Stimulated activated CD4-positive, alpha-beta T cell treated with anti-CD3 and anti-CD28 coated beads, Interleukin-1b, Interleukin-23, amount 100 ng/mL, for 48 hours (primary cell): ENCODE results near the gene TFPI.
"Not testable (repeated sequence)": the region's sequence is repeated elsewhere in the genome, so short reads cannot be mapped to it uniquely, and the experiment has no call there.

Experiments used
- DNase-seq: peaks from one replicate; pipeline ENCODE4 v3.0.0-alpha.2; 2020

The TFPI gene

GRCh38 chr2:187527262-187527661 is 27.0 kb downstream of the TFPI start:
- DNase-seq = no peak

DNA sequence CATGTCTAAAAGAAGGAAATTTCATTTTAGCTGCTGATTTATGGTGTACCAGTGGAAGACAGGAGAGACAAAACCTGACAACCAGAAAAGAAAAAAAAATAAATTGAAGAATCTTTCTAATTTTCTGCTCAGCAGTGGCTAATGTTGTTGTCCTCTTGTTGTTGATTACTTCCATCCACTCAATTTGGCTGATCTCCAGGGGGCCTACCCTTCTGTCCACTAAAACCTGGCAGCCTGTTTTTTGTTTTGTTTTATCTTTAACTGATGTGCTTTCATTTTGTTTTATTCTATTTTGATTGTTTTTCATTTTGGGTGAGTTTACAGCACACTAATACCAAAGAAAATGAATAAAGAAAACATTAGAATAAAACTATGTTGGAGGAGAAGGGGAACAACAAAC is 27.4 kb downstream of the TFPI start:
- DNase-seq = no peak

GRCh38 chr2:187525163-187525900 is 28.9 kb downstream of the TFPI start:
- no peak for DNase-seq

DNA sequence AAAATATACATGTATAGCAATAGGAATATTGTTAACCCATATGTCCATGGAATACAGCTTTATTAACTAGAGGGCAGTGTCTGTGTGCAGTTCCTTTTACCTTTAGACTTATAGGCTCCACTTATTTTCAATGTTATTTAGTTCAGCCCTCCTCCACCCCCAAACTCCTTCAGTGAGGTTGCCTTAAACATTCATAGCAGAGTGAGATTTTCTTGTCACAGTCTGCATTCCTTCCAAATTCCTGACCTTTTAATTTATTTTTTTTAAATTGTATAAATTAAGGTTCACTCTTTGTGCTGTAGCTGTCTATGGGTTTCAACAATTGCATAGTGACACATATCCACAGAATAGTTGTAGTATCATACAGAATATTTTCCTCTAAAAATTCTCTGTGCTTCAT is 30.9 kb downstream of the TFPI start:
- no peak for DNase-seq

DNA sequence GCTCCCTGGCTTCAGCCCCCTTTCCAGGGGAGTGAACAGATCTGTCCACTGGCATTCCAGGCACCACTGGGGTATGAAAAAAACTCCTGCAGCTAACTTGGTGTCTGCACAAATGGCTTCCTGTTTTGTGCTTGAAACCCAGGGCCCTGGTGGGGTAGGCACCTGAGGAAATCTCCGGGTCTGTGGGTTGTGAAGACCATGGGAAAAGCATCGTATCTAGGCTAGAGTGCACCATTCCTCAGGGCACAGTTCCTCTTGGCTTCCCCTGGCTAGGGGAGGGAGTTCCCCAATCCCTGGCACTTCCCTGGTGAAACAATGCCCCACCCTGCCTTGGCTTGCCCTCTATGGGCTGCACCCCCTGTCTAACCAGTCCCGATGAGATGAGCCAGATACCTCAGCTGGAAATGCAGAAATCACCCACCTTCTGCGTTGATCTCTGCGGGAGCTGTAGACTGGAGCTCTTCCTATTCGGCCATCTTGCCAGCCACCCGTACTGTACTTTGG is 34.1 kb downstream of the TFPI start:
- DNase-seq = no peak

DNA sequence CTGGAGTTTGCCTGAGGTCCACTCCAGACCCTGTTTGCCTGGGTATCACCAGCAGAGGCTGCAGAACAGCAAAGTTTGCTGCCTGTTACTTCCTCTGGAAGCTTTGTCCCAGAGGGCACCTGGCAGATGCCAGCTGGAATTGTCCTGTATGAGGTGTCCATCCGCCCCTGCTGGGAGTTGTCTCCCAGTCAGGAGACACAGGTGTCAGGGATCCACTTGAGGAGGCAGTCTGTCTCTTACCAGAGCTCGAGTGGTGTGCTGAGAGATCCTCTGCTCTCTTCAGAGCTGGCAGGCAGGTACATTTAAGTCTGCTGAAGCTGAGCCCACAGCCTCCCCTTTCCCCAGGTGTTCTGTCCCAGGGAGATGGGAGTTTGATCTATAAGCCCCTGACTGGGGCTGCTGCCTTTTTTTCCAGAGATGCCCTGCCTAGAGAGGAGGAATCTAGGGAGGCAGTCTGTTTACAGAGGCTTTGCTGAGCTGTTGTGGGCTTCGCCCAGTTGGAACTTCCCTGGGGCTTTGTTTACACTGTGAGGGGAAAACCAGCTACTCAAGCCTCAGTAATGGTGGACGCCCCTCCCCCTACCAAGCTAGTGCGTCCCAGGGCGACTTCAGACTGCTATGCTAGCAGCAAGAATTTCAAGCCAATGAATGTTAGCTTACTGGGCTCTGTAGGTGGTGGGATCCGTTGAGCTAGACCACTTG is 34.7 kb downstream of the TFPI start:
- no peak for DNase-seq

GRCh38 chr2:187517750-187518361 is 36.4 kb downstream of the TFPI start:
- not testable (repeated sequence) for DNase-seq

DNA sequence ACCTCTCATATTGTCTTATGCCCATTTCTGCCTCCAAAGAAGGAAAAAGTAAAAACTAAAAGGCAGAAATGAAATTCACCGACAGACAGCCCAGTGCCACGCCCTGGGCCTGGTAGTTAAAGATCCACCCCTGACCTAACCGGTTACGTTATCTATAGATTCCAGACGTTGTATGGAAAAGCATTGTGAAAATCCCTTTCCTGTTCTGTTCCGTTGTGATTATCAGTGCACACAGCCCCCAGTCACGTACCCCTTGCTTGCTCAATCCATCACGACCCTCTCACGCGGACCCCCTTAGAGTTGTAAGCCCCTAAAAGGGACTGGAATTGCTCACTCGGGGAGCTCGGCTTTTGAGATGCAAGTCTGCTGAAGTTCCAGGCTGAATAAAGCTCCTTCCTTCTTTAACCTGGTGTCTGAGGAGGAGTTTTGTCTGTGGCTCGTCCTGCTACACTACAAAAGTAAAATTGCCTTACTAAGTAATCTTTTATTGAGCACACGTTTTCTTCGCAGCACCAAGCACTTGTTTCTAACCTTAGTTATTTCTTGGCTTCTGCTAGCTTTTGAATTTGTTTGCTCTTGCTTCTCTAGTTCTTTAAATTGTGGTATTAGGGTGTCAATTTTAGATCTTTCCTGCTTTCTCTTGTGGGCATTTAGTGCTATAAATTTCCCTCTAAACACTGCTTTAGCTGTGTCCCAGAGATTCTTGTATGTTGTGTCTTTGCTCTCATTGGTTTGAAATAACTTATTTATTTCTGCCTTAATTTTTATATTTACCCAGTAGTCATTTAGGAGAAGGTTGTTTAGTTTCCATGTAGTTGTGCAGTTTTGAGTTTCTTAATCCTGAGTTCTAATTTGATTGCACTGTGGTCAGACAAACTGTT is 37.4 kb downstream of the TFPI start:
- not testable (repeated sequence) for DNase-seq

GRCh38 chr2:187514930-187515329 is 39.3 kb downstream of the TFPI start:
- DNase-seq = no peak

DNA sequence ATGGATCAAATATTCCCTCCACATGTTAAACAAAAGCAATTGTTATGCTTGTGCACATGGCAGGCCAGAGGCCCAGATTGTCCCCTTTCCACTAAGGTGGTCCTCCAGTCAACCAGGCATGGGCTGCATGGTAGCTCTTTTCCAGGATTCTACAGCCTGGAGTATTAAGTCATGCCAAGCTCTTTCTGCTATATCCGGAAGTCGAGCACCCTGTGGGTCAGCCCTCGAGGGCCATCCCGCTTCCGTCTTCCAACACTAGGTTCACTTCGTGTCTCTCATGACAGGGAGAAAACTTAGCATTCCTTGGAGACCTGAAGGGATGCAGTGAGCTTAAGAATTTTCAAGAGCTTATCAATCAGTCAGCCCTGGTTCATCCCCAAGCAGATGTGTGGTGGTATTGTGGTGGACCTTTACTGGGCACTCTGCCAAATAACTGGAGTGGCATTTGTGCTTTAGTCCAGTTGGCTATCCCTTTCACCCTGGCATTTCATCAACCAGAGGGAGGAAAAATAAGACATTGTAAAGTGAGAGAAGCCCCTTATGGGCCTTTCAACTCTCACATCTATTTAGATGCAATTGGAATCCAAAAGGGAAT is 39.9 kb downstream of the TFPI start:
- DNase-seq = not testable (repeated sequence)

DNA sequence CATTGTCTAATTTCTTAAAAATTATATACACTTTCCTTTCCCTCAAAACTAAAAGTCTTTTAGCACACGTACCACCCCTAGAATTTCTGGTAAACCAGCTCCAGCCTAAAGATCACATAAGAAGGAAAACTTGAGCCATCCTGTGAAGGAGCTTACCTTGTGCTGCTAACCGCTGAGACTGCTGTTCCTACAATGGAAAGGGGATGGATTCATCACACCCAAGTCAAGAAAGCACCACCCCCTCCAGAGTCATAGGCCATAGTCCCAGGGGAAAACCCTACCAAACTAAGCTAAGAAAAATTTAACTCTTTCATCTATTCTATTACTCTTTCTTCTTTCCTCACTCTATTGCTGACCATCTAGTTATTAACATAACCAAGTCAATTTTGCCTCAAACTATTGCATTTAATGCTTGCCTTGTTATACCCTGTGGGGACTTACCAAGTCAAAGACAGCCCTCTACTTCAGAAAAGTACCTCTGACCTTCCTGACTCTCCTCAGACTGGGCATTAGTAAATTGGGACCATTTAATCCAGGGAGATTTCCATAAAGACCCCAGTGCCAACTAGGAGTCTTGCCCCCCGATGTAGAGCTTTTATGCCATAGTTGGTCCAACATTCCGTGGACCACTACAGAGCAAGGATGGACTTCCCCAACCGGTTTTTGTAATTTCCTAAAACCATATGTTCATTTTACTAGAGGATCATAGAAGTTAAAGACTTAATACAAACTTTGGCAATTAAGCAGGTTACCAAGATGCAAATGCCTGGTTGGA is 40.6 kb downstream of the TFPI start:
- DNase-seq = not testable (repeated sequence)

GRCh38 chr2:187511356-187512315 is 42.6 kb downstream of the TFPI start:
- DNase-seq = no peak

GRCh38 chr2:187510419-187511355 is 43.5 kb downstream of the TFPI start:
- DNase-seq = not testable (repeated sequence)

- no peak for DNase-seq
These were observed 44.4 kb downstream of the TFPI start for GRCh38 chr2:187509667-187510417.

DNA sequence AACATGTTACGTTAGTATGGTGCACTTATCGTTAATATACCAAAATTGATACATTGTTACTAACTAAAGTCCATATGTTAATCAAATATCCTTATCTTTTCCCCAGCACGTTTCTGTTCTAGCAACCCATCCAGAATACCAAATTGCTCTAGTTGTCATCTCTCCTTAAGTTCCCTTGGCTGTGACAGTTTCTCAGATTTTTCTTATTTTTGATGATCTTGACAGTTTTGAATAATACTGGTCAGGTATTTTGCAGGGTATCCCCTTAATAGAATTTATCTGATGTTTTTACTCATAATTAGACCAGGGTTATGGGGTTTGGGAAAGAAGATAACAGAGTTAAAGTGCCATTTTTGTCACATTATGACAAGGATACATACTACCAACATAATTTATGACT is 47.8 kb downstream of the TFPI start:
- DNase-seq = no peak

- DNase-seq = no peak
These were observed 49.1 kb downstream of the TFPI start for GRCh38 chr2:187505065-187505672.

- DNase-seq = no peak
These were observed 49.8 kb downstream of the TFPI start for GRCh38 chr2:187504312-187504921.

DNA sequence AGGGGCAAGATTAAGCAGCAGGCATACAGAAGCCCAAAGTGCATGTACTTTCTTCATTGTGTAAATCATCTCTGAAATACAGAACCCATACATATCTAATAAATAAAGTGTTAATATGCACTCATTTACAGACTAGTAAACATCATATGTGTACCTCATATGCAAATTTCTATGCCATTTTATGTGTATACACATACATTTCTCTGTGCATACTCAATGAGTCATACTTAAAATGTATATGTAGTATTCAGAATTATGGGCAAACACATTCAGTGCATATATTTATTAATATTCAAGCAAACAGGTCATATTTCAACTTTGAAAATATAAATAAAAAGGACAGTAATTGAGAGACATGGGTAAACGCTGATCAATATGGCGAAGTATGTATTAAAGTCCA is 50.5 kb downstream of the TFPI start:
- no peak for DNase-seq
